Chondrocyte (in vitro differentiated cells): ENCODE results near the gene CRIM1. TPM values are rescaled to one million over a fixed set of nuclear protein-coding genes. Genes with fewer than 3 reads are reported as not detected.

Experiments
- DNase-seq: peaks from one replicate; pipeline ENCODE4 v3.0.0; 2021; ENCODE audit warnings: mixed read lengths, low spot score
- H3K27ac Mint-ChIP-seq: one replicate; pipeline ENCODE4 v1.8.0; 2021; ENCODE audit warnings: mild to moderate bottlenecking, moderate library complexity, mixed read lengths; ENCODE audit not compliant: unreplicated experiment
- H3K27me3 Mint-ChIP-seq: 2 replicates; pipeline ENCODE4 v1.8.0; 2021; ENCODE audit warnings: low read depth, mixed read lengths
- H3K36me3 Mint-ChIP-seq: 2 replicates; pipeline ENCODE4 v1.8.0; 2021; ENCODE audit warnings: low read depth, mixed read lengths
- H3K4me1 Mint-ChIP-seq: 2 replicates; pipeline ENCODE4 v1.8.0; 2021; ENCODE audit warnings: low read depth, mild to moderate bottlenecking, mixed read lengths
- H3K4me3 Mint-ChIP-seq: one replicate; pipeline ENCODE4 v1.8.0; 2021; ENCODE audit warnings: mild to moderate bottlenecking, moderate library complexity, mixed read lengths; ENCODE audit not compliant: unreplicated experiment
- H3K9me3 Mint-ChIP-seq: 2 replicates; pipeline ENCODE4 v1.8.0; 2021; ENCODE audit warnings: low read depth, mixed read lengths
- CTCF ChIP-seq: fragments of 200-600 bp; sonication (generic); IDR thresholded peaks from 2 replicates; pipeline ENCODE4 v1.5.0; 2021; ENCODE audit warnings: antibody characterized with exemption, mild to moderate bottlenecking, moderate library complexity
- total RNA-seq: library from RNA; stranded (reverse); gene quantifications from 3 replicates; pipeline ENCODE4 v1.2.1, GENCODE V29; 2021

Gene CRIM1
- total RNA-seq, 1 donor from 2014 or later: 194 TPM

- no peak for DNase-seq
- Mint-ChIP-seq H3K9me3 (no peaks in the 10 kb centered on the region), H3K4me1 (peaks cover 83% of the 10 kb centered on the region), H3K4me3 (no peak overlapping the region), H3K27me3 (no peaks in the 10 kb centered on the region), H3K27ac (peak overlapping the region; percentile 70), H3K36me3 (peaks cover 2% of the 10 kb centered on the region)
- TF ChIP-seq CTCF: no peak
Measured at GRCh38 chr2:36409935-36410334, 54.4 kb downstream of the CRIM1 start.

GRCh38 chr2:36410681-36411080, 55.1 kb downstream of the CRIM1 start:
- no peak for TF ChIP-seq CTCF
- no peaks in the 10 kb centered on the region for H3K9me3 Mint-ChIP-seq
- no peak overlapping the region for H3K27ac Mint-ChIP-seq
- H3K27me3 Mint-ChIP-seq: no peaks in the 10 kb centered on the region
- DNase-seq: no peak
- H3K4me3 Mint-ChIP-seq: no peak overlapping the region
- peaks cover 91% of the 10 kb centered on the region for H3K4me1 Mint-ChIP-seq
- H3K36me3 Mint-ChIP-seq: peaks cover 2% of the 10 kb centered on the region

- Mint-ChIP-seq H3K36me3 (peaks cover 2% of the 10 kb centered on the region), H3K9me3 (no peaks in the 10 kb centered on the region), H3K27ac (peak overlapping the region; percentile 42), H3K27me3 (no peaks in the 10 kb centered on the region), H3K4me1 (peaks cover 97% of the 10 kb centered on the region), H3K4me3 (no peak overlapping the region)
- TF ChIP-seq CTCF: peak; percentile 45
- DNase-seq: no peak
Measured at GRCh38 chr2:36411962-36412444, 56.4 kb downstream of the CRIM1 start.

GRCh38 chr2:36413218-36413617, 57.6 kb downstream of the CRIM1 start:
- Mint-ChIP-seq H3K4me3 (no peak overlapping the region), H3K9me3 (no peaks in the 10 kb centered on the region), H3K27ac (peak overlapping the region; percentile 49), H3K27me3 (no peaks in the 10 kb centered on the region), H3K4me1 (peaks cover 87% of the 10 kb centered on the region), H3K36me3 (peaks cover 2% of the 10 kb centered on the region)
- no peak for TF ChIP-seq CTCF
- DNase-seq: no peak

GRCh38 chr2:36414307-36414706, 58.7 kb downstream of the CRIM1 start:
- no peak overlapping the region for H3K4me3 Mint-ChIP-seq
- TF ChIP-seq CTCF: no peak
- H3K27me3 Mint-ChIP-seq: no peaks in the 10 kb centered on the region
- H3K9me3 Mint-ChIP-seq: no peaks in the 10 kb centered on the region
- peak overlapping the region; percentile 49 for H3K27ac Mint-ChIP-seq
- DNase-seq: no peak
- H3K4me1 Mint-ChIP-seq: peaks cover 76% of the 10 kb centered on the region
- H3K36me3 Mint-ChIP-seq: peaks cover 2% of the 10 kb centered on the region
